Measurements from ENCODE around the gene CORO1A.
"Not testable (repeated sequence)": the region's sequence is repeated elsewhere in the genome, so short reads cannot be mapped to it uniquely, and the experiment has no call there.

CORO1A gene

DNA sequence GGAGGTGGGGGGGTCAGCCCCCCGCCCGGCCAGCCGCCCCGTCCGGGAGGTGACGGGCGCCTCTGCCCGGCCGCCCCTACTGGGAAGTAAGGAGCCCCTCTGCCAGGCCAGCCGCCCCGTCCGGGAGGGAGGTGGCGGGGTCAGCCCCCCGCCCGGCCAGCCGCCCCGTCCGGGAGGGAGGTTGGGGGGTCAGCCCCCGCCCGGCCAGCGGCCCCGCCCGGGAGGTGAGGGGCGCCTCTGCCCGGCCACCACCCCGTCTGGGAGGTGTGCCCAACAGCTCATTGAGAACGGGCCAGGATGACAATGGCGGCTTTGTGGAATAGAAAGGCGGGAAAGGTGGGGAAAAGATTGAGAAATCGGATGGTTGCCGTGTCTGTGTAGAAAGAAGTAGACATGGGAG lies 13.3 kb upstream of the CORO1A start:
- DNase-seq (ENCODE audit: low spot score): not testable (repeated sequence)

DNA sequence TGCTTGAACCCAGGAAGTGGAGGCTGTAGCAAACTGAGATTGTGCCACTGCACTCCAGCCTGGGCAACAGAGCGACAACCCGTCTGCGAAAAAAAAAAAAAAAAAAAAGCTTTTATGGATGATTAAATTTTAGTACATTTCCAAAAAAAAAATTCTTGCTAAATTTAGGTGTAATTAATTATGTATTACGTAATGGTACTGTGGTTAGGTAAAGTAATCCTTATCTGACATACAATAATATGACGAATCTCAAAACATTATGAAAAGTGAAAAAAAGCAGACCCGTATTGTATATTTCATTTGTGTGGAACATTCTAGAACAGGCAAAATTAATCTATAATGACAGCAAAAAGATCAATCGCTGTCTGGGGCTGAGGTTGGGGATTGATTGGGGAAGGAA lies 10.3 kb upstream of the CORO1A start:
- no peak for DNase-seq (ENCODE audit: low spot score)

DNA sequence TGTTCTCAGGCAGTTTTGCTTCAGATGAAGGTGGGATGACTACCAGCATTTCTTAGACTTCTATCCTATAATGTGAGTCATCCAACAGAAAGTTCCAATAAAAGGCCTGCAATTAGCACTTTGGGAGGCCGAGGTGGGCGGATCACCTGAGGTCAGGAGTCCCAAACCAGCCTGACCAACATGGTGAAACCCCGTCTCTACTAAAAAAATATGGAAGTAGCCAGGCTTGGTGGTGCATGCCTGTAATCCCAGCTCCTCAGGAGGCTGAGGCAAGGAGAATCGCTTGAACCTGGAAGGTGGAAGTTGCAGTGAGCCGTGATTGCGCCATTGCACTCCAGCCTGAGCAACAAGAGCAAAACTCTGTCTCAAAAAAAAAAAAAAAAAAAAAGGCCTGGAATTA lies 6.5 kb upstream of the CORO1A start:
- not testable (repeated sequence) for DNase-seq (ENCODE audit: low spot score)

DNA sequence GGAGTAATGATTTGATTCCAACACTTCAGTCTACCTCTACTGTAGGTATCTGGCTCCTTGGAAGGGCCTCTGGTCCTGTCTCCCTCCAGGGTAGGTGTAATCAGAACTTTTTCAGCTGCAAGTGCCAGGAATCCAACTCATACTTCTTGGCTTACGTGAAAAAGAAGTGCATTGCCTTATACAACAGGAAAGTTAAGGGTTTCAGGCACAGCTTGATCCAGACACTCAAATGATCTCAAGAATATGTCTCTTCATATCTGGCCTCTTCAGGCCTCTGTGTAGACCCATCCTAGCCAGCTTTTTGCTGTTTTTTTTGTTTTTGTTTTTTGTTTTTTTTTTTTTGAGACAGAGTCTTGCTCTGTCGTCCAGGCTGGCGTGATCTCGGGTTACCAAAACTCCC lies 4.2 kb upstream of the CORO1A start:
- DNase-seq (ENCODE audit: low spot score): no peak

DNA sequence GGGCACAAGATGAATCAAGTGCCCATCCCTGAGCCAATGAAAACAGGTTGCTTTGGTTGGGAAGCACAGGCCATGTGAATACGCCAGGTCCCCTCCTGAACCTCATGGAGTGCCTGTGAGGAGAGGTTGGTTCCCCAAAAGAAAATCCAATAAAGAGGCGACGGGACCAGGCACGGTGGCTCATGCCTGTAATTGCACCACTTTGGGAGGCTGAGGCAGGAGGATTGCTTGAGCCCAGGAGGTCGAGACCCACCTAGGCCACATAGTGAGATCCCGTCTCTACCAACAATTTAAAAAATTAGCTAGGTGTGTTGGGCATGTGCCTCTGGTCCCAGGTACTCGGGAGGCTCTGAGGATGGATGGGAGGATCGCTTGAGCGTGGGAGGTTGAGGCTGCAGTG lies 3.5 kb upstream of the CORO1A start:
- DNase-seq (ENCODE audit: low spot score): no peak

DNA sequence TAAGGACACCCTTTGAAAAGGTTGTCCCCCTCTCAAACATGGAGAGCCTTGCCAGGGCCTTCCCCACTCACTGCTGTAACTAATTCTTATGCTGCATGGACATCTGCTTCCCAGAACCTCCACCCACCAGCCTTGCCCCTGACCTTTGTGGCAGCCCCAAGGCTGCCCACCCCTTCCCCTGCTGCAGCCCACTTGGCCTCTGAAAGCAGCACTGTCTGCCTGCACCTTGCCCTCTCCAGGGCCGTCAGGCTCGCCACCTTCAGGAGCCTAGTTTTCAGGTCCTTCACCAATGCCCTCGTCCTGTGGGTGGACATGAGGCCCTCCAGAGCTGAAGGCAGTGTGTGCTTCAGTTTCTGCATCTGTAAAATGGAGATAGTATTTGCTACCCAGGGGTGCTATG lies 2.7 kb upstream of the CORO1A start:
- DNase-seq (ENCODE audit: low spot score): no peak

DNA sequence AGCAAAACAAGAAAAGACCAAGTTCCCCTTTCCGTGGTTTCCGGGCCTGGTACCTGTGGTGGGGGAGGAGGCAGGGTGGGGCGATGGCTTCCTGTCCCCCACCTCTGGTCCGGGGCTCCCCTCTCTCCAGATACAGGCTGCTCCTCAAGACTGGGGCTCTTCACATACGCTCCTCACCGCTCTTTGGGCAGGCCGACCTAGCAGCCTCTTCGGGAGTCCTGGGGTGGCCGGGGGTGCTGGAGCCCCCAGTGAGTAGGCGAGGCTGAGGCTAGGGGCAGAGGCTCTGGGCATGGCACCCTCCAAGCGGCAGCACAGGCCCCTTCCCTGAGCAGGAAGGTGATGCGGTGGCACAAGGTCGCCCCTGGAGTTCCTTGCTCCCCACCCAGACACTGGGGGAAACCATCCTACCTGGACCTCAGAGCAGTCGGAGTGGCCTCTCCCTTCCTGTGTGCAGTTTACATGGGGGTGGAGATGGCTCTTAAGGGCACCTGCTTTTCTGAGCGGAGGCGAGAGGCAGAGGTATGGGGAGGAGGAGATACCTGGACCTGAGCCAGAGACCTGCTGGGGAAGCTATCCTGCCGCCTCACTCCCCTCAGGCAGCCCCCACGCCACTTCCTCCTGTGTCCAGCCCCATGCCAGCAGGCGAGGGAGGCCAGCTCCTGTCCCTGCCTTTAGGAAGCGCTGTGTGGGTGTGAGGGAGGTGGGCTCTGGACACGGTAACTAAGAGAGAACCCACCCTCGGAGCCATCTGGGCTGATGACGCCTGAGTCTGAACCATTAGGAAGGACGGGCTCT lies 891 bp downstream of the CORO1A start:
- no peak for DNase-seq (ENCODE audit: low spot score)

DNA sequence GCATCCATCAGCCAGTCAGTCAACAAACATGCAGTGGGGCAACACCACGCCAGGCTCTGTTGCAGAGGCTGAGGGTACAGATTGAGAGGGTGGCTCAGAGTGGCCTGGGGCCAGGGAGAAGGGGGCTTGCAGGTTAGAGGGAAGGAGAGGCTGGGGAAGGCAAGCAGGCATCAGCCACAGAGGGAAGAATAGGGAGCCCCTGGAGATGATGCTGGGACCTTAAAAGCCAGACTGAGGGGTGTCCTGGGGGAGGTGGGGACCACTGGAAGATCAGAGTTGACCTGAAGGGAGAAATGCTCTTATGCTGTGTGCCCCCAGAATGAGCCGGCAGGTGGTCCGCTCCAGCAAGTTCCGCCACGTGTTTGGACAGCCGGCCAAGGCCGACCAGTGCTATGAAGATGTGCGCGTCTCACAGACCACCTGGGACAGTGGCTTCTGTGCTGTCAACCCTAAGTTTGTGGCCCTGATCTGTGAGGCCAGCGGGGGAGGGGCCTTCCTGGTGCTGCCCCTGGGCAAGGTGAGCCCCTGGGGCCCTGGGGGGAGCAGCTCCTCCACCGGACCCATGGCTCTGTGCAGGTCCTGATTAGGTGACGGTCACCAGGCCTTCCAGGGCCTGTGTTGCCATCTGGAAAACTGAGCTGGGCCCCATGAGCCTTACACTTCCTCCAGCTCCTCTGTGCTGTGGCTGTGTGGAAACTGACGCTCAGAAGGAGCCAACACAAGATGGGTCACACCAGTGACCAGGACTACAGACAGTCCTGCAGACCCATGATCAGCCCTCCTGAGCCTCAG lies 1.7 kb downstream of the CORO1A start:
- DNase-seq (ENCODE audit: low spot score): no peak

DNA sequence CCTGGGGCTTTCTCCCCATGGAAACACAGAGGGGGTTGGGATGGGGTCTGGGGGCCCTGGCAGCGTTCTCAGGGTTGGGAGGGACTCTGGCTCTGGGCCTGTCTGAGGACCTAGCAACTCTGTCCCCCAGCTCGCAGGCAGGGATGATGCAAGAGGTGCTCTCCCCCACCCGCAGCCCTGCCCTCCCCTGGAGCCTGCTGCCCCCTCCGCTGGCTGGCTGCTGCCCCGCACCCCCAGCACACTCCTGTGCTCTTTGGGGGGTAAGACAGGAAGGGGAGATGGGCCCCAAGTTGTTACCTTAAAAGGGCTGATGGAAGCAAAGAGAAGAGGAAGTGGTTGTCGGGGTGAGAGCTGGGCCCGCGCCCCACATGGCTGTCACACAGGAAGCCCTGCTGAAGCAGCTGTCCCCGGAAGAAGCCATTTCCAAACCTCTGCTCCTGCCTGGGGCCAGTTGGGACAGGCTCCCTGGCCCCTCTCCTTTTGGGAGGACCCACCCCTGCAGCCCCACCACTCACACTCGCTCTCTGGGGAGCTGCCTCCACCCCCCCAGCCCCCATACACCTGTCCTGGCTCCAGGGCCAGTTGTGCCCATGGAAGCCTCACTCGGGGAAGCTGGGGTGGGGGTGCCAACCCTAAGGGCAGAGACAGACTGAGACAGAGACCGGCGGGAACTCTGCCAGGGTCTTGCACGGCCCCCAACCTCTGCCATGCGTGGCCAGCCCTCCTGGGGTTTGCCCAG lies 2.5 kb downstream of the CORO1A start:
- DNase-seq (ENCODE audit: low spot score): no peak

DNA sequence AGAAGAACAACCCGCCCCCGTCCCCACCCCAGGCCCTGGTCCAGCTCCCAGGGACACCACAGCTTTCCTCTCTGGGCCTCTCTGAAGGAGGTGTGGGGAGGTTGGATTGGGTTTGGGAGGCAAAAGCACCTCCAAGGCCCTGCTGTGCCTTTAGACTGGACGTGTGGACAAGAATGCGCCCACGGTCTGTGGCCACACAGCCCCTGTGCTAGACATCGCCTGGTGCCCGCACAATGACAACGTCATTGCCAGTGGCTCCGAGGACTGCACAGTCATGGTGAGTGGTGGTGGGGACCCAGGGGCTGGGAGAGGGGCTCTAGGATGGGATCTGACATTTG lies 3.0 kb downstream of the CORO1A start:
- no peak for DNase-seq (ENCODE audit: low spot score)

DNA sequence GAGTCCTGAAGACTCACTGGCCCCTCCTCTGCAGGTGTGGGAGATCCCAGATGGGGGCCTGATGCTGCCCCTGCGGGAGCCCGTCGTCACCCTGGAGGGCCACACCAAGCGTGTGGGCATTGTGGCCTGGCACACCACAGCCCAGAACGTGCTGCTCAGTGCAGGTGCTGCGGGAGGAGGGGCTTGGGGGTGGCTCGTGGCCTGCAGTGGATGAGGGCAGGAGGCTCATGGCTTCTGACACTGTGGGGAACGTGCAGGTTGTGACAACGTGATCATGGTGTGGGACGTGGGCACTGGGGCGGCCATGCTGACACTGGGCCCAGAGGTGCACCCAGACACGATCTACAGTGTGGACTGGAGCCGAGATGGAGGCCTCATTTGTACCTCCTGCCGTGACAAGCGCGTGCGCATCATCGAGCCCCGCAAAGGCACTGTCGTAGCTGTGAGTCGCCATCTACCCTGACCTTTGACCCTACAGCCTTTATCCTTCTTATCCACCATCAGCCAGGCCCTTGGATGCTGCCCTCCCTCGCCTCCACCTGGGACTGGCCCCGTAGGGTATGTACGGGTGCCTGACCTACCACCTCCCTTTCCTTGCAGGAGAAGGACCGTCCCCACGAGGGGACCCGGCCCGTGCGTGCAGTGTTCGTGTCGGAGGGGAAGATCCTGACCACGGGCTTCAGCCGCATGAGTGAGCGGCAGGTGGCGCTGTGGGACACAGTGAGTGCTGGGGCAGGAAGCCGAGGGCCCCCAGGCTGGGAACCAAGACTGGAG lies 3.6 kb downstream of the CORO1A start:
- DNase-seq (ENCODE audit: low spot score): no peak

DNA sequence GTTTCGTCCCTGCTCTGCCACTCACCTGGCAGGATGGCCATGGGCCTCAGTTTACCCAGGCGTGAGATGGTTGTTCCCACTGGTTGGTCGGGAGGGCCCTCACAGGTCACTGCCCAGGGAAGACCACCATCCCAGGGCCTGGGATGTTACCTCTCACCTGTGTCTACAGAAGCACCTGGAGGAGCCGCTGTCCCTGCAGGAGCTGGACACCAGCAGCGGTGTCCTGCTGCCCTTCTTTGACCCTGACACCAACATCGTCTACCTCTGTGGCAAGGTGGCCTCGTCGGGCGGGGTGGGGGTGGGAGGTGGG lies 4.1 kb downstream of the CORO1A start:
- no peak for DNase-seq (ENCODE audit: low spot score)

DNA sequence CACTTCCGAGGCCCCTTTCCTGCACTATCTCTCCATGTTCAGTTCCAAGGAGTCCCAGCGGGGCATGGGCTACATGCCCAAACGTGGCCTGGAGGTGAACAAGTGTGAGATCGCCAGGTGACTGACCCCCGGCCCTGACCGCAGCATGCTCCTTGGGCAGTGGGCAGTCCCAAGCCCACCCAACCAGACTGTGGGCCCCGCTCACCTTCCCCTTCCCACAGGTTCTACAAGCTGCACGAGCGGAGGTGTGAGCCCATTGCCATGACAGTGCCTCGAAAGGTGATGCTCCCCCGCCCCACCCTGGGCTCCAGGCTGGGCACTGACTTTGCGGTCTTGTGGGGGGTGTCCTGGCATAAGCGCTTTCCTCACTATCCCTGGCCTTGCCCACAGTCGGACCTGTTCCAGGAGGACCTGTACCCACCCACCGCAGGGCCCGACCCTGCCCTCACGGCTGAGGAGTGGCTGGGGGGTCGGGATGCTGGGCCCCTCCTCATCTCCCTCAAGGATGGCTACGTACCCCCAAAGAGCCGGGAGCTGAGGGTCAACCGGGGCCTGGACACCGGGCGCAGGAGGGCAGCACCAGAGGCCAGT lies 4.7 kb downstream of the CORO1A start:
- DNase-seq (ENCODE audit: low spot score): no peak

DNA sequence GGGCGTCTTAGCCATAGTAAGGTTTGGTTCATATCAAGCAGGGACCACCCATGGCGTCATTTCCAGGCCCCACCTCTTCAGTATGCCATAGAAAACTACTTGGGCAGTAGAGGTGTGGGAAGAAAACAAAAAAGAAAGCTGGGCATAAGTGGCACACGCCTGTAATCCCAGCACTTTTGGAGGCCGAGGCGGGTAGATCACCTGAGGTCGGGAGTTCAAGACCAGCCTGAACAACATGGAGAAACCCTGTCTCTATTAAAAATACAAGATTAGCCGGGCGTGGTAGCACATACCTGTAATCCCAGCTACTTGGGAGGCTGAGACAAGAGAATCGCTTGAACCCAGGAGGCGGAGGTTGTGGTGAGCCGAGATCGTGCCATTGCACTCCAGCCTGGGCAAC lies 7.8 kb downstream of the CORO1A start:
- DNase-seq (ENCODE audit: low spot score): not testable (repeated sequence)

DNA sequence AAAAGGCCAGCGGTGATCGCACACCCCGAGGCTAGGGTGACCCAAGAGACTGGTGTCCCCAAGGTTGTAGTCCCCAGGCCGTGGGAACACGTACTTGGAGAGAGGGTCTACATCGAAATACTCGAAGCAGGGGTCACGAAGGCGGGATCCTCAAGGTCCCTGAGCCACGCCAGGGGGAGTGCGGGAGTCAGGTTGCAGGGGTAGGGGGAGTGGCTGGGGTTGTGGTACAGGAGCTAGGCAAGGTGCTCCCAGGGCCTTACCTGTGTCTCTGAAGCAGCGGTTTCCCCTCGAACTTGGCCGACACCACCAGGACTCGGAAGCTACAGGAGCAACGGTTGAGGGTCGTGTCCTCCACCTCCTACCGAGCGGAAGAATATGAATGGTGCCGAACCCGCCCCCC lies 9.7 kb downstream of the CORO1A start:
- DNase-seq (ENCODE audit: low spot score): not testable (repeated sequence)

DNA sequence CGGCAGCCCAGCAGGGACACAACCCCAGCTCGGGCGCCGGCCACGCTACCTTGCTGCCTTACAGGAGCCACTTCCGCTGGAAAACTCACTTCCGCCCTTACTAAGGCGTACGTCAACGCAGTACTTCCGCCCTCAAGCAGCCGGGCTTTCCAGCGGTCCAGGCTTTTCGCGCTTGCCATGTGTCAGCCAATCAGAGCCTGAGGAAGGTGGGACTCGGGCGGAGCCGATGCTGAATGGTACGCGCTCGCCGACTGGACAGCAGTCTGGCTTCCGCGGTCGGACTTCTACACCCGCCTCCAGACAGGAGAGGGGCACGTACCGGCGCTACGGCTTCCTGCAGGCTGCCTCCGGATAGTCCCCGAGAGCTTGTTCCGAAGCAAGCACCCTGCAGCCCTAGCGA lies 10.2 kb downstream of the CORO1A start, which contains the start of the genes BOLA2B and SLX1A:
Gene BOLA2B (minus strand): TSS at position 52 of the 400 bp plus-strand sequence. CDS start 71 bp downstream, outside the sequence.
Gene SLX1A (plus strand): TSS at position 261 of the 400 bp plus-strand sequence. CDS start 210 bp downstream, outside the sequence.
- not testable (repeated sequence) for DNase-seq (ENCODE audit: low spot score)

DNA sequence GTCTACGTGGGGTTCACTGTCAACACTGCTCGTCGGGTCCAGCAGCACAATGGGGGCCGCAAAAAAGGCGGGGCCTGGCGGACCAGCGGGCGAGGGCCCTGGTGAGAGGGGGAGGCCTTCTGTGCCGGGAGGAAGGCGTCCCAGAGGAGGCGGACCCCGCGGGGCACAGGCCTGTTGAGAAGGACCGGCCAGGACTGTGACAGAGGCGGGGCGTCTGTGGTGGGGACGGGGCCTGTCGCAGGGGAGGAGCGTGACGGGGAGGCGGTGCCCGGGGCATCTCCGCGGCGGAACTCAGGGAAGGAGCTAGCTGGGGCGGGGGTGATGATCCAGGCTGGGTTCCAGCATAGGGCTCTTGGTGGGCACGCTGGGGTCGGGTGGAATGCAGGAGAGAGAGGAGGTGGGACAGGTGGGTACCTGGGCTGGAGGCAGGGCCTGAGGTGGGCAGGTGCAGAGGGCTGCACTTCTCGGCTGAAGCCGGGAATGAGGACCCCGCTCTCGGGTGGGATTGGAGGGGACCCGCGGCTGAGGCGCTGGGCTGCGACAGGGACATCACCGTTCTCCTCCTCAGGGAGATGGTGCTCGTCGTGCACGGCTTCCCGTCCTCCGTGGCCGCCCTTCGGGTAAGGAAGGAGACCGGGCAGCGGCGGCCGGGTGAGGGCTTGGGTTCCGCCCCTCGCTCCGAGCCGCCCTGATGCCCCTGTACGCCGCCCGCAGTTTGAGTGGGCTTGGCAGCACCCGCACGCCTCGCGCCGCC lies 10.9 kb downstream of the CORO1A start:
- DNase-seq (ENCODE audit: low spot score): not testable (repeated sequence)

DNA sequence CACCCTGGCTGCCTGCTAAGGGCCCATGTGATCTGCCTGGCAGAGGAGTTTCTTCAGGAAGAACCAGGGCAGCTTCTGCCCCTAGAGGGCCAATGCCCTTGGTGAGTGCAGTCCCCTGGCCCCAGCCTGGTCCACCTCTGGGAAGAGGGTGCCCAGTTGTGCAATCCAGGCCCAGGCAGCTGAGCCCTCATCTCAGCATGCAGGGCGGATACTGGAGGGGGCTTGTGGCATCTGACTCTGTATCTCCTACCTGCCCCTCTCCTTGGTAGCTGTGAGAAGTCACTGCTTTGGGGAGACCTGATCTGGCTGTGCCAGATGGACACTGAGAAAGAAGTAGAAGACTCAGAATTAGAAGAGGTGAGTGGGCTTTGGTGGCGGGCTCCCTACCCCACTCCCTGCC lies 13.6 kb downstream of the CORO1A start:
- not testable (repeated sequence) for DNase-seq (ENCODE audit: low spot score)

DNA sequence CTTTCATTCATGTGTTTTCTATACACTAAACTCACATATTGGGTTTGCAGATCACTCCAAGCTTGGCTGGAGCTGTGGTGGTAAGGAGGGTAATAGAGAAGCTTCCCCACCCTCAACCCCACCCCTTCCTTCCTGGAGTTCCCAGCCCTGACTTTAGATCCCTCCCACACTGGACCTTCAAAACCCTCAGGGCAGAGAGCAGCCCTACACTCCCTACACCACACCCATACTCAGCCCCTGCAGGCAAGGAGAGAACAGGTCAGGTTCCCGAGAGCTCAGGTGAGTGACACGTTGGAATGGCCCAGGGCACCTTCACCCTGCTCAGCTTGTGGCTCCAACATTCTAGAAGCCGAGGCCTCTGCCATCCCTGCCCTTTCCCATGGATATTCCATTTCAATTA lies 15.6 kb downstream of the CORO1A start, which contains the start of gene SULT1A3:
Gene SULT1A3 (plus strand): TSS at position 207 of the 400 bp plus-strand sequence. CDS start 1,474 bp downstream, outside the sequence.
- DNase-seq (ENCODE audit: low spot score): not testable (repeated sequence)

DNA sequence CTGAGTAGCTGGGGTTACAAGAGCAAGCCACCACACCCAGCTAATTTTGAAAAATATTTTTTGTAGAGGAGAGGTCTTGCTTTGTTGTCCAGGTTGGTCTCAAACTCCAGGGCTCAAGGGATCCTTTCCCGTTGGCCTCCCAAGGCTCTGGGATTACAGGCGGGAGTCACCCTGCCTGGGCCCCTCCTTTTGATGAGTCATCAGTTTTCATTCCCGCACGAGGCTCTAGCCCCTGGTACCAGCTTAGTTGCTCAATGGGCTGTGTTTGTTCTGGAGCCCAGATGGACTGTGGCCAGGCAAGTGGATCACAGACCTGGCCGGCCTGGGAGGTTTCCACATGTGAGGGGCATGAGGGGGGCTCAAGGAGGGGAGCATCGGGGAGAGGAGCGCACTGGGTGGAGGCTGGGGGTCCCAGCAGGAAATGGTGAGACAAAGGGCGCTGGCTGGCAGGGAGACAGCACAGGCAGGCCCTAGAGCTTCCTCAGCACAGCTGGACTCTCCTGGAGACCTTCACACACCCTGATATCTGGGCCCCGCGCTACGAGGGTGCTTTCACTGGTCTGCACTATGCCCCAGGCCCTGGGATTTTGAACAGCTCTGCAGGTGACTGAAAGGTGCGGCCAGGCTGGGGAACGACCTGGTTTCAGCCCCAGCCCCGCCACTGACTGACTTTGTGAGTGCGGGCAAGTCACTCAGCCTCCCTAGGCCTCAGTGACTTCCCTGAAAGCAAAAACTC lies 16.4 kb downstream of the CORO1A start:
- DNase-seq (ENCODE audit: low spot score): not testable (repeated sequence)
